Measurements from ENCODE around the gene PPM1M.
A peak's percentile ranks its signal among the peaks of the same experiment; 100 is the strongest.

The PPM1M gene

DNA sequence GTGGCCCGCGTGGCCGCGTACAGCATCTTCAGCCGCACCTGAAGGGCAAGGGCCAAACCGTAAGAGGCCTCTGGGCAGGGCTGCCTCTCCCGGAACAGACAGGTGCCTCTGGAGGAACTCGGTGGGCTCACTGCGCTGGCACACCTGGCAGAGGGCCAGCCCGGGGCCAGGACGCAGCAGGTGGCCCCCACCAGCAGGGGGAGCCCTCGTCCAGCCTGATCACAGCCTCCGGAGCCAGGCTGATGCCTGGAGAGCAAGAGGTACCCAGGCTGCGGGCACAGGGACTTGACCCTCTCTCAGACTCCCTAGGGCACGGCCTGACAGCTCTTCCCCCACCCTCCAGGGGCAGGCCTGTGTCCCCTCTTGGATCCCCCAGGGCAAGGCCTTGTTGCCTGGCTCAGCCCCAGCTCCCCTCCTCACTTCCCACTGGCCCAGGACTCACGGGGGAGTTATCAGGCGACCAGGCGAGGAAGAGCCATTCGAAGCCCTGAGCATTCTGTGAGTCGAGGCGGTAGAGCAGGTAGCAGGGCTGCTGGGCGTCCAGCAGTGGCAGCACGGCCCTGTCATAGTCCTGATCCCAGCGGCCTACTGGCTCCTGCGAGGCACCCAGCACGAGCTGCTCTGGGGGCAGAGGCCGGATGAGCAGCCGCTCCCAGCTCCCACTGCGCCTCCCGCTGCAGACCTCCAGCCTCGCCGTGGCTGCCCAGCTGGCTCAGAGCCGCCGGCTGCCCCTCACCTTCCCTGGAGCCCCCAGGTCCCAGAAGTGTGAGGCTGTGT, 13.9 kb upstream of the PPM1M start:
- peak; percentile 96 for DNase-seq

DNA sequence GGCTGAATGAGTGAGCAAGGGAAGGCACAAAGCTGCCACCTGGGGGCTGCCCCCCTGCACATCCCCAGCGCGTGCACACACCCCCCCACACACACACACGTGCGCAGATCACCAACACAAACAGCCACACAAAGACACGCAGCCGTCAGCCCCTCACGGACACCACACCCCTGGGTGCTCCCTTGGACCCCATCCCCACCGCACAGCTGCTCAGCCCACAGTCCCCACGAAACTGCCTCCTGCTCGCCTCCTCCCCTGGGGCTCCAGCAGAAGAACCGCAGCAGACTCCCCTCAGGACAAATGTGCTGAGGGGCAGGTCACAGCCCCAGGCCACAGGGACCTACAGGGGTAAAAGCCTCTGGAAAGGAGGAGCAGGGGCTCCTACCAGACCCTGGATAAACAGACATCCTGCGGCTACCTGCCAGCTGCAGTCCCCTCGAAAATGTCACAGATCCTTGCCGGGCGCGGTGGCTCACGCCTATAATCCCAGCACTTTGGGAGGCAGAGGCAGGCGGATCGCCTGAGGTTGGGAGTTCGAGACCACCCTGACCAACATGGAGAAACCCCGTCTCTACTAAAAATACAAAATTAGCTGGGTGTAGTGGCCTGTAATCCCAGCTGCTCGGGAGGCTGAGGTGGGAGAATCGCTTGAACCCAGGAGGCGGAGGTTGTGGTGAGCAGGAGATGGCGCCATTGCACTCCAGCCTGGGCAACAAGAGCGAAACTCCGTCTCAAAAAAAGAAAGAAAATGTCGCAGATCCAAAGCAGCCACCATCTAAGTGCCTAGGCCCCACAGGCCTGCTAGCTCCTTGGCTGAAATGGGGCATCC, 13.1 kb upstream of the PPM1M start:
- peak; percentile 55 for DNase-seq

DNA sequence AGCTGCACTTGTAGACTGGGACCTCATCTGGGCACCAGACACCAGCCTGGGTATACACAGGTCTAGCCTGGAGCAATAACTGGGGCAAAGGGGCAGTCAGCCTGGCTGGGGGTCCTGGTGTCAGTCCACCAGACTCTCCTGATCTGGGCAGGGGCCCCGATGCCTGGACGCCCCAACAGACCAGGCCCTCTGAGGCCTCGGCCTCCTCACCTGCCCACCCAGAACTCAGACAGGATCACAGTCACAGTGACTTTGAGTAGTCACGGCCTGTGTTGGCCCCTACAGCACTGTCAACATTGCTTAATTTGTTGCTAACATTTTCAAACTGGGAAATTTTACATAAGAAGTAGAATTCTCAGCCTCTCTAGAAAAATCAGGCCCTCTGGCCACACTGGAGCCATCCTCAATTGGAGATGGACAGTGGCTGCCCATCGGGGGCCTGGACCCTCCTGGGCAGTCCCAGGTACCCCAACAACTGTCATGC, 12.4 kb upstream of the PPM1M start:
- no peak for DNase-seq

- no peak for DNase-seq
Observed at GRCh38 chr3:52233968-52234367, 11.6 kb upstream of the PPM1M start.

DNA sequence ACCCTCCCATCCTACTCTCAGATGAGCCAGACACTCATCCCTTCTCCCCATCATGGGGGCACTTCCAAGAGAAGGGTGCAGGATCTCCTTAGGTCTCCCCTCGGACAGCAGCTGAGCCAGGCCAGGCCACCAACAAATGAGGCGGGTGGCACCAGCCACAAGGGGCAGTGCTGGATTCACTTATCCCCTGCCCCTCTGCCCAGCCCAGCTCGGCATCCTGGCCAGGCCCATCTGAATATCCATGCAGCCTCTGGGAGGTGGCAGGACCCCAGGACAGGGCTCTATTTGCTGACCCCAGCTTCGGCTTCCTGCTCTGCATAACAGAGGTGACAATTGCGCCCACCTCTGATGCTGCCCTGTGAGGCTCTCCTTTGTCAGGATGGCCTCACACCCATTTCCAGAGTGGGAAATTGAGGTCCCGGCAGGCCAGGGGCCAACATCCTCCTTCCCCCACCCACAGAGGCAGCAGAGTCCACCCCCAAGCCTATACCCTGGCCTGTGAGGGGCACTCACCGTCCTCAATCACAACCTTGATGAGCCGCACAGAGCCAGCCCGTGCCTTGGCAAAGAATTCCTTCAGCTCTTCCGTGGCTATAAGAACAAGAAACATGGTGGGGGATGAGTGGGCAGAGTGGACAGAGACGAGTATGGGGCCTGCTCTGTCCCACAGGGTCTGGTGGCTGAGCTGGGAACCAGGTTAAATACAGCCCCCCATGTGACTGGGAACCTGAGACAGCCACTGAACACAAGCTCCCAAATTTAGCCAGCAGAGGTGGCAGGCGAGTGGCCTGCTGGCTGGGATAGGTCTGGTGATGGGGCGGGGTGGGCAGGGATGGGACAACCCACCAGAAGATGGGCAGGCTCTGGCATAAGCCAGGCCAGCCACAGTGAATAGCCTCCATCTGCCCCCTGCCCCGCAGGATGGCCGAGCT, 10.8 kb upstream of the PPM1M start:
- no peak for DNase-seq

- DNase-seq, result no peak
Observed at GRCh38 chr3:52236424-52236886, 9.1 kb upstream of the PPM1M start.

DNA sequence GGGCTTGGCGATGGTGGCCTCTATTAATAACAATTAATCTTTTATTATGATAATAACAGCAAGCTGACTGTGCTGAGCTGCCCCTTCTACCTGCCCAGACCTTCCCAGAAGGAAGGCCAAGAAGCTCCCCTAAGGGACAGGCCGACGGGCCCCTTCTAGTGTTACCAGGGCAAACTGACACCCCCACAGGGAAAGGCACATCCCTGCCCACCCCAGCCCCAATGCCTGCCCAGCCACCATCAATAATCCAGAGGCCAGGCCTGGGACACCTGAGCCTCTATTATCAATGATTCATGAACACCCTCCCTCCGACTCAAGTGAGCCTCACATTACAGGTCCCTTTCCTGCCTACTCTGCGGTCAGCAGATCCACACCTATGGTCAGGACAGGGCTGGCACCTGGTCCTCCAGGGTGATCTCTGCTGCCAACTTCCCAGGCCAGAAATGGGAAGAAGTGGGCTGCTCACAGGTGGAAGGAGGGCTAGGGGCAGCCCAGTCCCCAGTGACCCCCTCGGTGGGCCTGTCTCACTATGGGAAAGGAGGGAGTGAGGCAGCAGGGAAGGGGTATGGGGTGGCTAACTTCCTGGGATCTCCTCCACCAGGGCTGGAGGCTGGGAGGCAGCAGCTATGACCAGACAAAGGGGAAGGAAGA, 8.4 kb upstream of the PPM1M start:
- DNase-seq, result no peak

- no peak for DNase-seq
Observed at GRCh38 chr3:52237657-52238172, 7.8 kb upstream of the PPM1M start.

GRCh38 chr3:52238193-52238760, 7.3 kb upstream of the PPM1M start:
- DNase-seq, result no peak

- peak; percentile 91 for DNase-seq
Observed at GRCh38 chr3:52238761-52239701, 6.5 kb upstream of the PPM1M start, which contains the start of gene TWF2. TWF2 (minus strand) TSS chr3:52239158; CDS start chr3:52239016, 142 bp downstream.

DNA sequence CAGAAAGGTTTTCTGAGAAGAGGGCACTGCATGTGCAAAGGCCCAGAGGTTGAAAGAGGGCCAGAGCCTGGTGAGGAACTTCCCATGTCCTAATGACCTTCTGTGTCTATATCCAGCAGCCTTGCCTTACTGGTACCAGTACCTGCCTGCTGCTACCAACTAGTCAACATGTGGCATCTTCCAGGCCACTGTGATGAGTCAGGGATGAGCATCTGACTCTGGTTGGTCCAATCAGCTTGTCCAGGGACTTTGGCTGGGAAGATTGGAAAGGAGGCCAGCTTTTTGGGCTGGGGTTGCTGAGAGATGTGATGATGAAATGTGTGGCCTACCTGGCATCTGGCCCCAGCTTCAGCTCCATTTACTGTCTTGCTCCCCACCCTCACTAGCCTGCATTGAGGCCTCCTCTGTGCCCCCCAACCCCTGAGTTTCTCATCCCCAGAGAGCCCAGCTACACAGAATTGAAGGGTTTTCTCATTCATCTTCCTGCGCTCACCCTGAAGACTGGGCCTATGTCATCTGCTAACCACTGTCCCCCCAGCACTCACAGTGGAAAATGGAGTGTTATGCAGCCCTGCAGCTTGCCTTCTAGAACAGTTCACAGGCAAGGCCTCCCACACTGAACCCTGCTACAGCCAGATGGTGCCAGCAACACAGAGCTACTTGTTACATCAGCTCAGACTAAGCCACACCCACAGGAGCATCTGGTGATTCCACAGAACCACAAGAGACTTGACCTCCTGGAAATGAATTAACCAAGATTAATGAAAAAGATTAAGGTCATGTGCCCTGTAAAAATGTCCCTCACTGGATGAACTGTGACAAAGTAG, 5.3 kb upstream of the PPM1M start:
- DNase-seq, result peak; percentile 79

DNA sequence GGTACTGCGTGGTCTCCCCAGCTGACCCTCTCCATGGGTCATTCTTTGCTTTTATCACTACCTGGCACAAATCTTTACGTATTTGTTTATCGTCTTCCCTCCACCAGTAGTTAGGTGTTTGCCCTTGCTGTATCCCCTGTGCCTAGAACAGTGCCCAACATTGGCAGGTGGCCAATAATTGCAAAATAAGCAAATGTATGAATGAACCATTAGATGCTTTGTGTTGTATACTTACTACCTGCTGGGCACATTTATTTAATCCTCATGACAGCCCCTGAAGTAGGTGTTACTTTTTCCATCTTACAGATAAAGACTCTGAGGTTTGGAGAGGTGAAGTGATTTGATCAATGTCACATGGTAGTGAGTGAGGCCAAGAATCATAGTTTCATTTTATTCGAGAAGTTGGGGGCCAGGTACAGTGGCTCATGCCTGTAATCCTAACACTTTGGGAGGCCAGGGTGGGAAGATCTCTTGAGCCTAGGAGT, 4.6 kb upstream of the PPM1M start:
- DNase-seq, result no peak

- no peak for DNase-seq
Observed at GRCh38 chr3:52242039-52242438, 3.5 kb upstream of the PPM1M start.

DNA sequence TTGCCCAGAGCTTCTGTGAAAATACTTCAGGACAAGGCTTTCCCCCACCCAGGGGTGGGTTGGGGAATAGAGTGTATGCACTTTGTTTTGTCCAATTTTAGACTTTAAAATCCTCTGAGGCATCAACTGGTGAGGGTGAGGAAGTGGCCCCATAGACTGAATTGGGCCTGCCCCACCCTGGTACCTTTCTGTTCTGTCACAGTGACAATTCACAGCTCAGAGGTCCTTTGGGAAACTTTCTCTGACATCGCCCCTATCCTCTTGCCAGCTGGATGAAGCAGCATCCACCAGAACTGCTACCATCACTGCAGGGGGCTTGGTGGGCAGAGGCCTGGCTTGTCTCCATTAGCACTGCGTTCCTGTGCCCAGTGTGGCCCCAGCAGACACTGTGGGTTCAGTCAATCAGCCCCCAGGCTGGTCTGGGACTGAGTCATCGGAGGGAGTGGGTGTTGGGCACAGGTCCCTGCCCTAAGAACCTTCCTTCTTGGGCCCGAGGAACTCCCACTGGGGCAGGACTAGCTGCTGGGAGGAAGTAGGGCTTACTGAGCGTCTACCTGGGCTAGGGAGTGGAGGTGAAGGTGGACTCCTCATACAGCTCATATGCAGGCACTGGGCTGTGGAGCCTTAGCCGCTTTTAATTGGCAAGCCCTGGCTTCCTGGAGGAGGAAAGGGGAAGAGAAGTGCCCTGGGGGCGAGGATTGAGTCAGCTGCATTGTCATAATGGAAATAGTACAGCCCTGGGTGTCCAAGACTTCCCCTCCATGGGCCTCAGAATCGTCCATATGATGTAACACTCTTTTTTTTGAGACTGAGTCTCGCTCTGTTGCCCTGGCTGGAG, 1.5 kb upstream of the PPM1M start:
- DNase-seq, result peak; percentile 70

DNA sequence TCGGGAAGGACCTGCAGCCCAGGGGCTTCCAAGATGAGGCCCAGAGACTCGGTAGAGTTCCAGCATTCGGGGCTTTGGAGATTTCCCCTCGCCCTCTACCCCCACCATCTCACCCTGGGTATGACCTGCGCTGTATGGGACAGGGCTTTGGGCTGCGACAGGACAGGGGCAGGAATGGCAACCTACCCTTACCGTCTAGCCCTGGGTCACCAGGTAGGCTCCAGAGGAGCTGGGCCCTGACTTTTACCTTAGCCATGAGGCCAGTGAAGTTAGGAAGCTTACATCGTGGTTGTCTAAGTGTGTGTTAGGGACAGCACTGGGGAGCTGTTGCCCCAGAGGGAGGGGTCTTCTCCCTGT, 683 bp downstream of the PPM1M start:
- peak; percentile 47 for DNase-seq

- peak; percentile 48 for DNase-seq
Observed at GRCh38 chr3:52246728-52247408, 1.3 kb downstream of the PPM1M start.

DNA sequence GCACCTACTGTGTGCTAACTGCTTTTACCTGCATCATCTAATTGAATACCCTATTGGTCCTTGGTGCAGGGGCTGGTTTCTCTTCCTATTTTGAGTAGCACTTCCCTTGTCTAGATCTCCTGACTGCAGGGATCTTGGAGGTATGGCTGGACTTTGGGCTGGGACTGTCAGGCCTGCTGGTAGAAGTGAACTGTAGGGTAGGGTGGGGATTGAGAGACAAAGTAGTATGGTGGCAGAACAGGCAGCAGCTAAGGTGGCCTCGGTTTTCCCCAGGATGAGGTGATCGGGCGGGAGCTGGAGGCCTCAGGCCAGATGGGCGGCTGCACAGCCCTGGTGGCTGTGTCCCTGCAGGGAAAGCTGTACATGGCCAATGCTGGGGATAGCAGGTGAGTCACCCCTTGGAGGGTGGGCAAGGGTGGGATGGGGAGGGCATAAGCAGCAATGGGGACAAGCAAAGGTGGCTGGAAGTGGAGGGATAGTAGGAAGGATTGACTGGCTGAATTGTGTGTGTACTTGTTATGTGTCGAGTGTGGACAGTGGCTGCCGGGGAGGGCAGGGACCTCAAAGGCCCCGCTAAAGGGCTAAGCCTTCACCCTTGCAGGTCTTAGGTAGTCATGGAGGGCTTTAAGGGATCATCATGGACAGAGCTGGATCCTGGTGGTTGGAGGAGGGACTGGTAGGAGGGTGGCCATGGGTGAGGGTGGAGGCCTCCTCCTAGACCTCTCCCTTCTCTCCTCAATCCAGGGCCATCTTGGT, 2.0 kb downstream of the PPM1M start:
- DNase-seq, result no peak
